Sigmoid colon (tissue), 7 donors: ENCODE measurements around the gene NCBP3. TPM values are rescaled to one million over a fixed set of nuclear protein-coding genes. Genes with fewer than 3 reads are reported as not detected.
A peak's percentile ranks its signal among the peaks of the same experiment; 100 is the strongest.

Experiments
- DNase-seq: peaks from one replicate; pipeline ENCODE4 v3.0.0-alpha.2; 2019
- H3K27ac ChIP-seq, 4 donors: fragments of 200-600 bp; sonication (generic); one replicate each; pipeline ENCODE4 v1.5.1; 2016 to 2019; ENCODE audit warnings: mild to moderate bottlenecking in 1 of 4
- H3K27me3 ChIP-seq, 3 donors: fragments of 200-600 bp; sonication (generic); one replicate each; pipeline ENCODE4 v1.5.1; 2019; ENCODE audit warnings: mild to moderate bottlenecking in 1 of 3
- H3K36me3 ChIP-seq, 4 donors: fragments of 200-600 bp; sonication (generic); one replicate each; pipeline ENCODE4 v1.5.1; 2016 to 2019
- H3K4me1 ChIP-seq, 4 donors: fragments of 200-600 bp; sonication (generic); one replicate each; pipeline ENCODE4 v1.5.1; 2017 to 2019
- H3K4me3 ChIP-seq, 4 donors: fragments of 200-600 bp; sonication (generic); one replicate each; pipeline ENCODE4 v1.5.1; 2017 to 2019; ENCODE audit warnings: mild to moderate bottlenecking in 2 of 4, moderate library complexity in 1 of 4
- H3K9me3 ChIP-seq, 4 donors: fragments of 200-600 bp in 3 of 4; sonication (generic) in 3 of 4; one replicate each; pipeline versions ENCODE4 v1.5.1 to v1.6.1; 2013 to 2019
- CTCF ChIP-seq, 4 experiments: fragments of 450-650 bp in 3 of 4; fragments of 200-600 bp in 1 of 4; IDR thresholded peaks; one replicate each; pipeline ENCODE4 v1.5.1; 2016 to 2019; ENCODE audit warnings: antibody characterized with exemption in 4 of 4, mild to moderate bottlenecking in 3 of 4, moderate library complexity in 2 of 4
- EP300 ChIP-seq, 4 donors: sonication (generic); formaldehyde crosslinking; IDR thresholded peaks; one replicate each; pipeline ENCODE4 v1.6.1; 2017; ENCODE audit warnings: antibody characterized with exemption in 4 of 4
- POLR2A ChIP-seq, 2 donors: fragments of 450-650 bp; IDR thresholded peaks; one replicate each; pipeline ENCODE4 v1.6.1; 2016; ENCODE audit warnings: antibody characterized with exemption in 2 of 2, mild to moderate bottlenecking in 2 of 2, moderate library complexity in 2 of 2
- POLR2AphosphoS5 ChIP-seq, 4 donors: sonication (generic); formaldehyde crosslinking; IDR thresholded peaks; one replicate each; pipeline ENCODE4 v1.6.1; 2017; ENCODE audit warnings: antibody characterized with exemption in 4 of 4
- WGBS, 2 donors: extraction: QIAGEN DNeasy Blood & Tissue Kit; methylation state at CpG; one replicate each; pipeline ENCODE4 v1.1.7; 2013; 5-methylcytosine and 5-hydroxymethylcytosine counted together
- intact Hi-C: fragments of 100-400 bp; cut with DNase I; formaldehyde crosslinking; loops from one replicate; pipeline ENCODE4 v1.15.1; 2023
- polyA plus RNA-seq, 3 donors: library from polyadenylated mRNA; stranded (reverse); fragments of 200-250 nt; gene quantifications; one replicate each; pipeline ENCODE4 v1.2.3, GENCODE V29; 2013
- total RNA-seq, 4 donors: library from RNA; depleted of rRNA; stranded (reverse); fragments of >200 nt; gene quantifications; one replicate each; pipeline ENCODE4 v1.1.0, GENCODE V29; 2016
- donor health status: healthy with polysubstance abuse.
- donor health status: Bipolar disorder and iron deficiency.
- donor health status: healthy.

Gene NCBP3
- total and polyA plus RNA-seq, 7 donors: 8.4 to 34.8 (median 21.6) TPM

DNA sequence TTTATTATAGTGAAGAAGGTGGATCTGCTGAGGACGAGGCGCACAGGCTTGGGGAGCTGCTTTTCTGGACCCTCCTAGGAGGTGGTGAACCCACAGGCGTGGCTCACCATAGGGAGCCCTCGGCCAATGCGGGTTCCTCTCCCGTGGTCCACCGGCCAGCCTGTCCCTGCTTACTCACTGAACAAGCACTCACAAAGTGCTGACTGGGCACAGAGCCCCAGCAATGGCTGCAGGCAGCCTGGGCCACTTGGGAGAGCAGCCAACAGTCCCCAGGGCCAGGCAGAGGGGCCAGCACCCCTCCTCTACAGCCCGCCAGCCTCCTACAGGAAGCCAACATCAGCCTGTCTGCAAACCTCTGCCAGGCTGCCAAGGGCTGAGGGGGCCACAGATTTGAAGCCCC lies 19.1 kb upstream of the NCBP3 start:
- intact Hi-C loops: no loop called here
- Histone ChIP-seq H3K36me3 (peaks cover 0 to 18% (median 10%) of the 10 kb centered on the region in 4 donors), H3K9me3 (no peaks in the 10 kb centered on the region), H3K27me3 (no peaks in the 10 kb centered on the region), H3K4me3 (no peak overlapping the region), H3K27ac (peak overlapping the region in 3 of 4 donors; percentile 17 to 39 (median 29)), H3K4me1 (peaks cover 0 to 10% (median 7%) of the 10 kb centered on the region in 4 donors)
- no peak for TF ChIP-seq EP300 (IDR thresholded peaks at IDR 0.05)
- no peak for TF ChIP-seq CTCF (IDR thresholded peaks at IDR 0.05)
- TF ChIP-seq POLR2A (IDR thresholded peaks at IDR 0.05): no peak
- TF ChIP-seq POLR2AphosphoS5 (IDR thresholded peaks at IDR 0.05): no peak
- WGBS, 2 donors: 76 to 86% methylated on average over 8 of the region's 8 CpGs
- no peak for DNase-seq

- Histone ChIP-seq H3K27me3 (no peaks in the 10 kb centered on the region), H3K9me3 (no peaks in the 10 kb centered on the region), H3K36me3 (peaks cover 0 to 23% (median 10%) of the 10 kb centered on the region in 4 donors), H3K4me1 (peaks cover 0 to 10% (median 7%) of the 10 kb centered on the region in 4 donors), H3K27ac (peak overlapping the region in 2 of 4 donors; percentile 17 to 29), H3K4me3 (no peak overlapping the region)
- TF ChIP-seq CTCF (IDR thresholded peaks at IDR 0.05) (no peak), EP300 (IDR thresholded peaks at IDR 0.05) (no peak), POLR2AphosphoS5 (IDR thresholded peaks at IDR 0.05) (no peak), POLR2A (IDR thresholded peaks at IDR 0.05) (no peak)
- intact Hi-C loops: no loop called here
- no peak for DNase-seq
- 90% methylated on average over 10 of the region's 10 CpGs for WGBS, 2 donors
Measured at GRCh38 chr17:3864534-3864933, 18.5 kb upstream of the NCBP3 start.

GRCh38 chr17:3861761-3862681 lies 16.0 kb upstream of the NCBP3 start:
- H3K9me3 ChIP-seq: no peaks in the 10 kb centered on the region
- TF ChIP-seq CTCF (IDR thresholded peaks at IDR 0.05) (no peak), POLR2A (IDR thresholded peaks at IDR 0.05) (no peak), POLR2AphosphoS5 (IDR thresholded peaks at IDR 0.05) (no peak), EP300 (IDR thresholded peaks at IDR 0.05) (no peak)
- intact Hi-C loops: loop anchor here (2.0 kb wide), 1 partner anchor 143 kb away; no protein-coding TSS in a partner anchor
- H3K27me3 ChIP-seq: no peaks in the 10 kb centered on the region
- DNase-seq: no peak
- peaks cover 0 to 10% (median 7%) of the 10 kb centered on the region in 4 donors for H3K4me1 ChIP-seq
- peaks cover 0 to 23% (median 10%) of the 10 kb centered on the region in 4 donors for H3K36me3 ChIP-seq
- 90 to 93% methylated on average over 28 of the region's 28 CpGs for WGBS, 2 donors
- no peak overlapping the region for H3K4me3 ChIP-seq
- no peak overlapping the region for H3K27ac ChIP-seq

DNA sequence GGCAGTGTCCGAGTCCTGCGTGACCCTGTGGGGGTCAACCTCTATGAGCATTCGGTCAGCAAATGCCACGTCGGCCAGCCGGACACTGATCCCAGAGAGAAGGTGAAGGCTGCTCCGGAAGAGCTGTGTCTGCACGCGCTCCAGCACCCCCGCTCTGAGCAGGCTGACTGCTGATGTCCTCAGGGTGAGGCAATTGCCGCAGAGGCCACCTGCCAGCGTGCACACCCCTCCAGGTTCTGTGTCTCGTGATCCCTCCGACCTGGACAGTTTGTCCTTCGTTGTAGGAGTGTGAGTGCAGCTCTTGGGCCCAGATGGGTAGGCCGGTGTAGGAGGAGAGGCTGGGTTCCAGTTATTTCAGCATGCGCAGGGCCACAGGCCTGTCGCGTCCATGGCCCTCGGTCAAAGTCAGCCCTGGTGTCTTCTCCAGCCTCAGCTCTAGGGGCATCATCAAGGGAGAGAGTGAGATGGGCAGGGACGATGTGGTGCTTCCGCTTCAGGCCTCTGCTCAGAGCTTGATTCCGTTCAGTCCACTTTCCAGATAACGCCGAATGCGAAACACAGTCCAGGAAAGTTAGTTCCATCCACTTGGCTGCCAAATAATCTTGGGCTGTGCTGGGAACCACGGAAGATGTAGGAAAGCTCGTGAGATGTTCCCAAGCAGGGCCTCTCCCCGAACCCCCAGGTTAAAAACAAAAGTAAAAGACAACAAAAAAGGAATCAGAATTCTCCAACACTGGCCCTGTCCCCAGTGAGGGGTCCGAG lies 15.1 kb upstream of the NCBP3 start:
- H3K9me3 ChIP-seq: no peaks in the 10 kb centered on the region
- no peak for DNase-seq
- TF ChIP-seq CTCF (IDR thresholded peaks at IDR 0.05) (no peak), POLR2A (IDR thresholded peaks at IDR 0.05) (no peak), EP300 (IDR thresholded peaks at IDR 0.05) (no peak), POLR2AphosphoS5 (IDR thresholded peaks at IDR 0.05) (no peak)
- no peaks in the 10 kb centered on the region for H3K27me3 ChIP-seq
- WGBS, 2 donors: 93 to 94% methylated on average over 30 of the region's 30 CpGs
- no peak overlapping the region for H3K27ac ChIP-seq
- no peak overlapping the region for H3K4me3 ChIP-seq
- intact Hi-C loops: no loop called here
- H3K36me3 ChIP-seq: peaks cover 0 to 23% (median 10%) of the 10 kb centered on the region in 4 donors
- peaks cover 0 to 10% (median 7%) of the 10 kb centered on the region in 4 donors for H3K4me1 ChIP-seq
